ENCODE measurements around the gene ASAP2.

ASAP2 gene

DNA sequence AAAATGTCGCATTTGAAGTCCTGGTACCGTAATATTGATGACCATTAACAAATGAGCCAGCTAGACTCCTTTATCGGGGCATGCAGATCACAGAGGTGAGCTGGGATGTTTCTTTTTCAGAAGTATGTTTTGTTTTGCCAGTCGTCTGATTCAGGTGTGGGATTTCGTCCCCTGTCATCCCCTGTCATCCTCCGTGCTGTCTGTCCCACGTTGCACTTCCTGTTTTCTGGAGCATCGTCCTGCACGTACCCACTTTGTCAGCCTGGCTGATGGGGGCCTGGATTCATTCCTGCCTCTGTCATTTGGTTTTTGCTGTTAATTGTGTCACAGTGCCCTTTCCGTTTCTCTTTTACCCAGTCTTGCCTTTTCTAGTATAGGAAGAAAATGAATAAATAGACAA lies 72.8 kb downstream of the ASAP2 start:
- DNase-seq (ENCODE audit: low read depth), result no peak
- no peak for TF ChIP-seq CTCF (IDR thresholded peaks at IDR 0.05; ENCODE audit: insufficient read depth, low read depth, low read length, missing control alignments)
- no peak overlapping the region for H3K4me3 ChIP-seq (ENCODE audit: low read length)

DNA sequence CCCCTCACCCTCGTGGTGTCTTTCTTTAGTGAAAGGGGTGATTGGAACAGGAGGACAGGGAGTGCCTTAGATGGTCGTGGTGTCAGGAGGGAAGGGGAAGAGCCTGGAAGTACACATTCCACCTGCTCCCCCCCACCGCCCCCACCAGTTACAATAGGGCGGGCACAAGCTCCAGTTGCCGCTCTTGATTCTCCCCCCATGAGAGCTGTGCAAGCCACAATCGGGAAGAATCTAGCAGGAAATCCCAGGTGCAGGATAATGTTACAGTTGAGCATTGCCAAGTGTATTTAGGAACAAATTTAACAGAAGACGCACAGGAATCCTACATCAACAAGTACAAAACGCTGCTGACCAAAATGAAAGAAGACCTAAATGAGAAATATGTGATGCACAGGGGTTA lies 73.6 kb downstream of the ASAP2 start:
- no peak for TF ChIP-seq CTCF (IDR thresholded peaks at IDR 0.05; ENCODE audit: insufficient read depth, low read depth, low read length, missing control alignments)
- H3K4me3 ChIP-seq (ENCODE audit: low read length), result no peak overlapping the region
- DNase-seq (ENCODE audit: low read depth), result no peak

GRCh38 chr2:9281145-9281544 lies 74.5 kb downstream of the ASAP2 start:
- no peak for TF ChIP-seq CTCF (IDR thresholded peaks at IDR 0.05; ENCODE audit: insufficient read depth, low read depth, low read length, missing control alignments)
- DNase-seq (ENCODE audit: low read depth), result no peak
- H3K4me3 ChIP-seq (ENCODE audit: low read length), result no peak overlapping the region

DNA sequence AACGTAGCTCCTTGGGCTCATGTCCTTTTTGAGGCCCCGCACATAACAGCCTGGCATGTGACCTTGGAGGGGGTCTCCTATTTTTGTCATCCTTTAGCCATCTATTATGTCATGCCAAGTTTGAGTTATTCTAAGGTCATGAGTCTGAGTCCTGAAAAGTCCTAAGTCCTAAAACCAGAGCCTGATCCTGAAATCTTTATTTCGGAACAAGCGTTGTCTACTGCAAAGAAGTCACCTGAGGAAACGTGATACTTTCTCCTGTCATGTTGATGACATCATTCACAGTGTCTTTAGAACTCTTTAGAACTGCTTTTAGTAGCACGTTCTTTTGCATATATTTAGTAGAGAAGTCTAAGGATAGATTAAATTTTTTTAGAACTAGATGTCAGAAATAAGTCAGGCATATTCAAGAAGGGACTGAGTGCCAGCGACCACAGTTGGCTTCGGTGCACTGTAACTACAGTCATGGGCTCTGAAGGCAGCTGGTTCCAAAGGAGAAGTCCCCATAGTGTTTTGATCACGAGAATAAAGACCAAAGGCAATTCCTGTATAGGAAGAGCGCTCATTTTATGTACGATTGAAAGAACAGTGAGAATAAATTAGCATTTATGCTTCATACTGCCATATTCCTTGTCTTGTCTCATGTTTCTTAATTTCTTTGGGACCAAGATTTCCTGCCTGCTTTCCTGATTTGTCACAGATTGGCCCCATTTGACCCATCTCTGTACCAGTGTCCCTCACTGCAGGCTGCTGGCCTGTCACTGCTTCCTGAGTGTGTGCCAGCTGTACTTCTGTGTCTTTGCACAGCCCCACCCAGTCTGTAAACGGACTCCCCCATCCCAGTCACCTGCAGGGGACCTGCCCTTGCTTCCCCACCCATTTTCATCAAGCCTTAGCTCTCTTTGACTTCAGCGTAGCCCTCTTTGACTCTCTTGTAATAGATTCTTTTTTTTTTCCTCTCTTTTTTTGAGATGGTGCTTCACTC lies 75.8 kb downstream of the ASAP2 start:
- DNase-seq (ENCODE audit: low read depth), result no peak
- no peak overlapping the region for H3K4me3 ChIP-seq (ENCODE audit: low read length)
- TF ChIP-seq CTCF (IDR thresholded peaks at IDR 0.05; ENCODE audit: insufficient read depth, low read depth, low read length, missing control alignments), result no peak

DNA sequence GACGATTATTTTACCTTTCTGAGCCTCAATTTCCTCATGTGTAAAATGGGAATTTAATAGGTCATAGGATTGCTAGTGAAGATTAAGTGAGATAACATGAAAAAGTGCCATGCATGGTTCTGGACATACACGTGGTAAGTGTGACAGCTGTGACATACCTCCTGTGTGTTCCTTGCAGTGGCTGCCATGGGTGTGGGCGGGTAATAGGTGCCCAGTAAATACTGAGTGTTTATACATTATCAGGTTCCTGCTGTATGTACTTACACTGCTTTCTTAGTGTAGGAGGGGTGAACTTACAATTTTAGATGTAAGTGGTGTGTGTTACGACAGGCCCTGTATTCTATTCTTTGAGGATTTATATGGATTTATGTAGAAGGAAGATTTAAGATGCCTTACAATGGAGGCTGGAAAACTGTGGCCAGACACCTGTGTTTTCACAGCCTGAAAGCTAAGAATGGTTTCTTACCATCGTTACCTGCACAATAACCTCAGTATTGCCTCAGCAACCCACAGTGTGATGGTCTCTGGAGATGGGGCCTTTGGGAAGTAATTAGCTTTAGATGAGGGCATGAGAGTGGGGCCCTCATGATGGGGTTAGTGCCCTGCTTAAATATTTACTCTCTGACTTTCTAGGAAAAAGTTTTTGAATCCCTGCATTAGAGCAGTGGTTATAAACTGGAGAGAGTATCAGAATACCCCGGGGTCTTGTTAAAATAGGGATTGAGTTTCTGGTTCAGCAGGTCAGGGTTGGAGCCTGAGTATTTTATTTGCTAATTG lies 78.1 kb downstream of the ASAP2 start:
- DNase-seq (ENCODE audit: low read depth), result no peak
- no peak for TF ChIP-seq CTCF (IDR thresholded peaks at IDR 0.05; ENCODE audit: insufficient read depth, low read depth, low read length, missing control alignments)
- H3K4me3 ChIP-seq (ENCODE audit: low read length), result no peak overlapping the region

DNA sequence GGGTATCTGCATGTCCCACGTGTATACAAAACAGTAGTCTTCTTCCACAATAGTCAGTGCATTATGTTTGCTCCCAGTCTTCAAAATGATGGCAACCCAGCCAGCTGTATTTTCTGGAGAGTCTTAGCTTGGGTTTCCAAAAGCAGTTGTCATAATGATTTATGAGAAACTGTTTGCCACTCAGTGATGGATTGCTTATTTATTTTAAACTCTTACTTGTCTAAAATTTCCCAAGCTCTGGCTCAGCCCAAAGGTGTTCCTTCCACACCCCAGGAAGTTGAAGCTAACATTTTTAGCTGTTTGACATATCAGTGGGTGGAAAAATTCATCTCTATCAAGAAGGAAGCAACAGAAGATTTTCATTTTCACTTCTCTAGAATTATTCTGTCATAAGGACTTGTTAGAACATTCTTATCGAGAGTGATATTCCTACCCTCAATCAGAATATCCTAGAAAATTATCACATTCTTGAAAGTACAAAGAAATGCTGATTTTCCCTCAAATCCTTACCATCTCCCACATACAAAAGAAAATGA lies 78.8 kb downstream of the ASAP2 start:
- no peak for TF ChIP-seq CTCF (IDR thresholded peaks at IDR 0.05; ENCODE audit: insufficient read depth, low read depth, low read length, missing control alignments)
- DNase-seq (ENCODE audit: low read depth), result peak; percentile 33
- no peak overlapping the region for H3K4me3 ChIP-seq (ENCODE audit: low read length)

Data from epithelial cell of esophagus (primary cell).